Measurements from ENCODE around the gene ATG4A. TPM values are rescaled to one million over a fixed set of nuclear protein-coding genes. Genes with fewer than 3 reads are reported as not detected.

ATG4A gene
- total and polyA plus RNA-seq, 2 donors (not counting 3 experiments of a cell fraction or from before 2014, with no cell fraction given): 13.2 to 28.7 TPM

DNA sequence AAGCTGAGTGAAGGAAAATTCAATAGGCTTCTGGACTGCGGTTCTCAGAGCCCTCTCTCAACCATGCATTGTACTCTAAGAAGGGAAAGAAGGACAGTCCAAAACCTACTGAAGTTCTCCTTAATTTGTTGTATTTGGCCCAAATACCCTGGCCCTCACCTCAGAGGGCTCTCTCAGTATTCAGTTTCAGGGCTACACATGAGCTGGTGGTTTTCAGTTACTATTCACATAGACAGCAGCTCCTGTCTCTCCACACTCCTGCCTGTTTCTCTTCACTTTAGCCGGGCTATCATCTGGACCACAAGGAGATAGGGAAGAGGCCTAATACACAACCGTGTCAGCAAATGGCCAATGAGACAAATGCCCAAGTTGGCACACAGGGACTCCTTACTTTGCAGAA is 66.0 kb downstream of the ATG4A start:
- Histone ChIP-seq H3K27me3 (ENCODE audit: control insufficient read depth in 2 of 2, insufficient read depth in 2 of 2, low read length in 2 of 2) (no peaks in the 10 kb centered on the region), H3K4me3 (replicated peaks in 1 of 3; ENCODE audit: insufficient read depth in 1 of 3, low read depth in 1 of 3, low read length in 3 of 3) (no peak overlapping the region), H3K9ac (replicated peaks; ENCODE audit: extremely low read depth, insufficient read depth, low read length) (no peak overlapping the region), H3K9me3 (replicated peaks; ENCODE audit: control insufficient read depth, insufficient read depth, low read length) (no peaks in the 10 kb centered on the region), H3K4me1 (ENCODE audit: control insufficient read depth, extremely low read depth, insufficient read depth, low read length) (no peaks in the 10 kb centered on the region), H2AFZ (ENCODE audit: low read depth, low read length) (no peak overlapping the region), H3K4me2 (ENCODE audit: insufficient read depth, low read length) (no peak overlapping the region), H3K36me3 (ENCODE audit: control insufficient read depth in 2 of 2, extremely low read depth in 1 of 2, insufficient read depth in 2 of 2, low read length in 2 of 2) (peaks cover 0 to 3% of the 10 kb centered on the region in 2 experiments), H3K27ac (ENCODE audit: insufficient read depth, low read depth, low read length) (no peak overlapping the region), H3K79me2 (ENCODE audit: control insufficient read depth, insufficient read depth, low read length) (no peaks in the 10 kb centered on the region), H3K9me1 (replicated peaks; ENCODE audit: control insufficient read depth, extremely low read depth, insufficient read depth, low read length) (no peaks in the 10 kb centered on the region), H4K20me1 (replicated peaks; ENCODE audit: control insufficient read depth, extremely low read depth, insufficient read depth, low read length) (no peaks in the 10 kb centered on the region)
- ChIA-PET POLR2A (no interaction called here), CTCF (no interaction called here)
- DNase-seq (ENCODE audit: low read depth, low spot score): no peak
- no peak for TF ChIP-seq POLR2AphosphoS5 (IDR thresholded peaks at IDR 0.05; ENCODE audit: insufficient read depth, low read depth, low read length)
- no peak for TF ChIP-seq POLR2A (IDR thresholded peaks at IDR 0.05; ENCODE audit: low read depth, low read length)
- no peak for TF ChIP-seq JUN (IDR thresholded peaks at IDR 0.05; ENCODE audit: borderline replicate concordance, insufficient read depth, insufficient read length, low read depth)
- TF ChIP-seq, protein P1, sequence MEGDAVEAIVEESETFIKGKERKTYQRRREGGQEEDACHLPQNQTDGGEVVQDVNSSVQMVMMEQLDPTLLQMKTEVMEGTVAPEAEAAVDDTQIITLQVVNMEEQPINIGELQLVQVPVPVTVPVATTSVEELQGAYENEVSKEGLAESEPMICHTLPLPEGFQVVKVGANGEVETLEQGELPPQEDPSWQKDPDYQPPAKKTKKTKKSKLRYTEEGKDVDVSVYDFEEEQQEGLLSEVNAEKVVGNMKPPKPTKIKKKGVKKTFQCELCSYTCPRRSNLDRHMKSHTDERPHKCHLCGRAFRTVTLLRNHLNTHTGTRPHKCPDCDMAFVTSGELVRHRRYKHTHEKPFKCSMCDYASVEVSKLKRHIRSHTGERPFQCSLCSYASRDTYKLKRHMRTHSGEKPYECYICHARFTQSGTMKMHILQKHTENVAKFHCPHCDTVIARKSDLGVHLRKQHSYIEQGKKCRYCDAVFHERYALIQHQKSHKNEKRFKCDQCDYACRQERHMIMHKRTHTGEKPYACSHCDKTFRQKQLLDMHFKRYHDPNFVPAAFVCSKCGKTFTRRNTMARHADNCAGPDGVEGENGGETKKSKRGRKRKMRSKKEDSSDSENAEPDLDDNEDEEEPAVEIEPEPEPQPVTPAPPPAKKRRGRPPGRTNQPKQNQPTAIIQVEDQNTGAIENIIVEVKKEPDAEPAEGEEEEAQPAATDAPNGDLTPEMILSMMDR (IDR thresholded peaks at IDR 0.05; ENCODE audit: extremely low read depth in 1 of 2, insufficient read depth in 1 of 2, low read depth in 1 of 2, low read length in 2 of 2): no peak
- TF ChIP-seq EZH2 (IDR thresholded peaks at IDR 0.05; ENCODE audit: borderline replicate concordance, low read depth, low read length, severe bottlenecking): no peak
- no peak for TF ChIP-seq FOS (IDR thresholded peaks at IDR 0.05; ENCODE audit: borderline replicate concordance, insufficient read depth, low read length)
- no peak for TF ChIP-seq GATA2 (IDR thresholded peaks at IDR 0.05; ENCODE audit: insufficient read depth, insufficient read length, low read depth, low read length)
- TF ChIP-seq MYC (IDR thresholded peaks at IDR 0.05; ENCODE audit: low read depth, low read length): no peak
- TF ChIP-seq, protein P2, sequence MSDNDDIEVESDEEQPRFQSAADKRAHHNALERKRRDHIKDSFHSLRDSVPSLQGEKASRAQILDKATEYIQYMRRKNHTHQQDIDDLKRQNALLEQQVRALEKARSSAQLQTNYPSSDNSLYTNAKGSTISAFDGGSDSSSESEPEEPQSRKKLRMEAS (IDR thresholded peaks at IDR 0.05; ENCODE audit: insufficient read depth, insufficient read length): no peak
- FAIRE-seq: no peak
- no TSS peak for BruUV-seq (replicated peaks)
- intact Hi-C loops (cut with micrococcal nuclease): no loop called here
- dilution Hi-C loops (cut with MboI; ENCODE audit: extremely low pct_ligation_motif_present, low sequenced_read_pairs): no loop called here
